Body of pancreas (tissue), 4 donors: ENCODE results near the gene BAIAP2L1.

Experiments
- CTCF ChIP-seq, 7 experiments: fragments of 450-650 bp in 4 of 7; fragments of 200-600 bp in 3 of 7; sonication (generic) in 3 of 7; IDR thresholded peaks; one replicate each; pipeline ENCODE4 v1.5.1; 2016 to 2019; ENCODE audit warnings: antibody characterized with exemption in 7 of 7
- POLR2A ChIP-seq, 3 donors: fragments of 450-650 bp; IDR thresholded peaks; one replicate each; pipeline ENCODE4 v1.6.1; 2016; ENCODE audit warnings: antibody characterized with exemption in 3 of 3, mild to moderate bottlenecking in 2 of 3

- TF ChIP-seq CTCF (IDR thresholded peaks at IDR 0.05): no peak
- TF ChIP-seq POLR2A (IDR thresholded peaks at IDR 0.05): no peak
Observed at GRCh38 chr7:98365863-98366561, 34.9 kb downstream of the BAIAP2L1 start.
